ENCODE measurements around the gene MYH3. TPM values are rescaled to one million over a fixed set of nuclear protein-coding genes. Genes with fewer than 3 reads are reported as not detected.
"Not testable (repeated sequence)": the region's sequence is repeated elsewhere in the genome, so short reads cannot be mapped to it uniquely, and the experiment has no call there.

The MYH3 gene
- total RNA-seq, 1 donor from 2014 or later = 2.1 TPM

DNA sequence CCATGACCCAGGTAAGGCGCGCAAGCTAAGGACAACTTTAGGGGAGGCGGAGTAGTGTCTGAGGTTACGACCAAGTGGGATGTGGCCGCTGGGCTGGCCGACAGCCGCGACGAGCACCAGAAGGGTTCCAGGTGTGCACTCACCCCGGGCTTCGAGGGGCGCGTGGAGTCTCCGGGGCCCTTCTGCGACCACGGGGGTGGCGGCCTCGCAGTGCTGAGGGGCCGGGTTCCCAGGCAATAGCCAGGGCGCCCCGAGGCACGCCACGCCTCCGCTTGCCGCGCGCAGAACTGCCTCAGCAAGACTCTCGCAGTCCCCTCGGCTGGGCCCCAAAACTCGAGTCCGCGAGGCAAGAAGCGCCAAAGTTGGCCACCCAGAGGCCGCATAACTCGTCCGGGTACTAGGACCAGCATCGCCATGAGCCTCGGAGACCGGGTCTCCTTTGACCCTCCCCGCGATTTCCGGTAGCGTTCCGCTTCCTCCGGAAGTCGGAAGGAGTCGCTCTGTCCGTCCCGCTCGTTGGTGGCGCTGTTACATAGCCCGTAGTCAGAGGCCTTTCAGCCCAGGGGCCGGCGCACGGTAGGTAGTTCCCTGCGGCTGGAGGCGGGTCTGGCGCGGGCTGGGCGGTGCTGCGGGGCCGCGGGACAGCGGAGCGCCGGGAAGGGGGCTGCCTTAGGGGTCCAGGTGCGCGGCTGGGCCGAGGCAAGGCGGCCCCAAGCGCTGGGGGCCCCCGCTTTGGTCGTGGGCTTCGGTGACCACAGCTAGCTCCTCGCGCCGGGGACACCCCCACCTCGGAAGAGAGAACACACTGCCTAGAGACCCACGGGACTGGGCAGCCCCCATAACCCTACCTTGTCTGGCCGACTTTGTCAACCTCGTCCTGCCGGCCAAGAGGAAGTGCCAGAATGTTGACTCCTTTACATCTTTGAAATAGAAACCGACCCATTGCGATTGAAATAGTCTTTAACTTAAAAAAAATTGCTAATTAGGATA lies 40.3 kb upstream of the MYH3 start, which contains the start of the genes ADPRM and SCO1:
Gene ADPRM (plus strand): TSS at position 503 of the 990 bp plus-strand sequence. CDS start 7,333 bp downstream, outside the sequence.
Gene SCO1 (minus strand): TSS at position 442 of the 990 bp plus-strand sequence. CDS start 26 bp downstream, at position 416.
- TF ChIP-seq, protein P1, sequence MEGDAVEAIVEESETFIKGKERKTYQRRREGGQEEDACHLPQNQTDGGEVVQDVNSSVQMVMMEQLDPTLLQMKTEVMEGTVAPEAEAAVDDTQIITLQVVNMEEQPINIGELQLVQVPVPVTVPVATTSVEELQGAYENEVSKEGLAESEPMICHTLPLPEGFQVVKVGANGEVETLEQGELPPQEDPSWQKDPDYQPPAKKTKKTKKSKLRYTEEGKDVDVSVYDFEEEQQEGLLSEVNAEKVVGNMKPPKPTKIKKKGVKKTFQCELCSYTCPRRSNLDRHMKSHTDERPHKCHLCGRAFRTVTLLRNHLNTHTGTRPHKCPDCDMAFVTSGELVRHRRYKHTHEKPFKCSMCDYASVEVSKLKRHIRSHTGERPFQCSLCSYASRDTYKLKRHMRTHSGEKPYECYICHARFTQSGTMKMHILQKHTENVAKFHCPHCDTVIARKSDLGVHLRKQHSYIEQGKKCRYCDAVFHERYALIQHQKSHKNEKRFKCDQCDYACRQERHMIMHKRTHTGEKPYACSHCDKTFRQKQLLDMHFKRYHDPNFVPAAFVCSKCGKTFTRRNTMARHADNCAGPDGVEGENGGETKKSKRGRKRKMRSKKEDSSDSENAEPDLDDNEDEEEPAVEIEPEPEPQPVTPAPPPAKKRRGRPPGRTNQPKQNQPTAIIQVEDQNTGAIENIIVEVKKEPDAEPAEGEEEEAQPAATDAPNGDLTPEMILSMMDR (IDR thresholded peaks at IDR 0.05; ENCODE audit: unreplicated experiment) = no peak
- Mint-ChIP-seq H3K9me3 (ENCODE audit: unreplicated experiment) (no peaks in the 10 kb centered on the region), H3K4me1 (ENCODE audit: unreplicated experiment) (peaks cover 11% of the 10 kb centered on the region), H3K27ac (ENCODE audit: unreplicated experiment) (peak within 1 kb of the TSS; percentile 95), H3K27me3 (ENCODE audit: unreplicated experiment) (peaks cover 5% of the 10 kb centered on the region), H3K4me3 (ENCODE audit: unreplicated experiment) (peak within 1 kb of the TSS; percentile 98), H3K36me3 (ENCODE audit: low read depth, unreplicated experiment) (peaks cover 12% of the 10 kb centered on the region)
- DNase-seq (ENCODE audit: low spot score) = peak; percentile 90

DNA sequence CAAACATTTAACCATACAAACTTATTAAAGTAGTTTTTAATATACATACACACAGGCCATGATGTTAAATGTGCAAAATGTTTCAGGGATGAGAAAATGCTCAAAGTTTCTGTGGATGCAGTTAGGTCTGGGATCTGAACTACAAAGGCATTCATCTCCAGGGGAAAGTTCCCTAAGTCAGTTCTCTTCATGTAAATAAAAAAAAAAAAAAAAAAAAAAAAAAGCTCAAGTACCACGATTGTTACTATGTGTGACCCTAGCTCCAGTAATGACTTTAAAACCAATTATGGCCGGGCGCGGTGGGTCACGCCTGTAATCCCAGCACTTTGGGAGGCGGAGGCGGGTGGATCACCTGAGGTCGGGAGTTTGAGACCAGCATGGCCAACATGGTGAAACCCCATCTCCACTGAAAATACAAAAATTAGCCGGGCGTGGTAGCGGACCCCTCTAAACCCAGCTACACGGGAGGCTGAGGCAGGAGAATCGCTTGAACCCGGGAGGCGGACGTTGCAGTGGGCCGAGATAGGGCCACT lies 38.8 kb upstream of the MYH3 start:
- Mint-ChIP-seq H3K4me3 (ENCODE audit: unreplicated experiment) (peak overlapping the region; percentile 98), H3K36me3 (ENCODE audit: low read depth, unreplicated experiment) (peaks cover 12% of the 10 kb centered on the region), H3K4me1 (ENCODE audit: unreplicated experiment) (peaks cover 11% of the 10 kb centered on the region), H3K27ac (ENCODE audit: unreplicated experiment) (peak overlapping the region; percentile 87)
- not testable (repeated sequence) for DNase-seq (ENCODE audit: low spot score); H3K9me3 Mint-ChIP-seq (ENCODE audit: unreplicated experiment); H3K27me3 Mint-ChIP-seq (ENCODE audit: unreplicated experiment)

DNA sequence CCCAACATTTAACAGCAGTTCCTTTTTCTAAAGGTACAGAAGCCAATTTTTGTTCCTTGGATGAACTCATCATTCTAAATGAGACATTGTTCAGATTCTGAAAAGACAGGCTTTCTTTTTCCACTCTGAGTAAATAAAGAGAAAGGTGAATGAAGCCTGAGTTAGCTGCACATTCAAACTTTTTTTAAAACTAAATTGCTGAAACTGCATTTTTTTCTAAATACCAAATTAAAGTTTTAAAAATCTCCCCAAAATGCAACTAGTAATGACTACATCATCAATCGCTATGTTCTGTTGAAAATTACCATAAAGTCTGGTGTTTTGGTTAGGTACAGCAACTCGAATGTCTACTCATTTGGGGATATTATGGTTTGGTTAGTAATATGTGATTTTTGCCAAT lies 30.4 kb upstream of the MYH3 start:
- TF ChIP-seq, protein P1 (IDR thresholded peaks at IDR 0.05; ENCODE audit: unreplicated experiment) = no peak
- H3K9me3 Mint-ChIP-seq (ENCODE audit: unreplicated experiment) = no peaks in the 10 kb centered on the region
- no peak overlapping the region for H3K4me3 Mint-ChIP-seq (ENCODE audit: unreplicated experiment)
- H3K36me3 Mint-ChIP-seq (ENCODE audit: low read depth, unreplicated experiment) = peaks cover 8% of the 10 kb centered on the region
- H3K27me3 Mint-ChIP-seq (ENCODE audit: unreplicated experiment) = no peaks in the 10 kb centered on the region
- DNase-seq (ENCODE audit: low spot score) = no peak
- H3K27ac Mint-ChIP-seq (ENCODE audit: unreplicated experiment) = no peak overlapping the region
- H3K4me1 Mint-ChIP-seq (ENCODE audit: unreplicated experiment) = no peaks in the 10 kb centered on the region

DNA sequence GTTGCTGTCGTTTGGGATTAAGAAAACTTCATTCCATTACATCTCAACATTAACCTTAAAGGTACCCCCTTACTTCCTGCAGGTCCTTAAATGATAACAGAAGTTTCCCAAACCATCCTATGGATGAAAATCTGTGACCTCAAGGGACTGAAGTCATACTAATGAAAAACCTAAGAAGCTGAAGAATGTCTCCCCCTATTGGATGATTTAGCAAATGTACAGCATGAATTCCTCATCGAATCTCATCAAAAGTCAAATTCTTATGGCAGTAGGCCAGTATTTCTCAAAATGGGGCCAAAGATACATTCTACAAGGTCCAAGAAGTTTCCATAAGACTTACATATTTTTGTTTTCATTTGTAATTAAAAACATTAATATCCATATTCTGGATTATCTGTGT lies 26.7 kb upstream of the MYH3 start:
- no peaks in the 10 kb centered on the region for H3K4me1 Mint-ChIP-seq (ENCODE audit: unreplicated experiment)
- H3K36me3 Mint-ChIP-seq (ENCODE audit: low read depth, unreplicated experiment) = peaks cover 12% of the 10 kb centered on the region
- no peak for DNase-seq (ENCODE audit: low spot score)
- H3K9me3 Mint-ChIP-seq (ENCODE audit: unreplicated experiment) = no peaks in the 10 kb centered on the region
- no peaks in the 10 kb centered on the region for H3K27me3 Mint-ChIP-seq (ENCODE audit: unreplicated experiment)
- TF ChIP-seq, protein P1 (IDR thresholded peaks at IDR 0.05; ENCODE audit: unreplicated experiment) = peak; percentile 73
- no peak overlapping the region for H3K4me3 Mint-ChIP-seq (ENCODE audit: unreplicated experiment)
- no peak overlapping the region for H3K27ac Mint-ChIP-seq (ENCODE audit: unreplicated experiment)

- Mint-ChIP-seq H3K4me3 (ENCODE audit: unreplicated experiment) (no peak overlapping the region), H3K36me3 (ENCODE audit: low read depth, unreplicated experiment) (peaks cover 12% of the 10 kb centered on the region), H3K27me3 (ENCODE audit: unreplicated experiment) (no peaks in the 10 kb centered on the region), H3K9me3 (ENCODE audit: unreplicated experiment) (no peaks in the 10 kb centered on the region), H3K4me1 (ENCODE audit: unreplicated experiment) (no peaks in the 10 kb centered on the region), H3K27ac (ENCODE audit: unreplicated experiment) (no peak overlapping the region)
- no peak for DNase-seq (ENCODE audit: low spot score)
- TF ChIP-seq, protein P1 (IDR thresholded peaks at IDR 0.05; ENCODE audit: unreplicated experiment) = no peak
Measured at GRCh38 chr17:10681866-10682446, 24.8 kb upstream of the MYH3 start.

Measured in endothelial cell (in vitro differentiated cells).